Stimulated activated CD4-positive, alpha-beta T cell treated with anti-CD3 and anti-CD28 coated beads, Interleukin-4, amount 100 ng/mL, for 48 hours (primary cell): ENCODE results near the gene PLLP.

Source experiments
- DNase-seq, 2 donors: peaks; one replicate each; pipeline ENCODE4 v3.0.0-alpha.2; 2020; ENCODE audit warnings: low read depth in 2 of 2

The PLLP gene

DNA sequence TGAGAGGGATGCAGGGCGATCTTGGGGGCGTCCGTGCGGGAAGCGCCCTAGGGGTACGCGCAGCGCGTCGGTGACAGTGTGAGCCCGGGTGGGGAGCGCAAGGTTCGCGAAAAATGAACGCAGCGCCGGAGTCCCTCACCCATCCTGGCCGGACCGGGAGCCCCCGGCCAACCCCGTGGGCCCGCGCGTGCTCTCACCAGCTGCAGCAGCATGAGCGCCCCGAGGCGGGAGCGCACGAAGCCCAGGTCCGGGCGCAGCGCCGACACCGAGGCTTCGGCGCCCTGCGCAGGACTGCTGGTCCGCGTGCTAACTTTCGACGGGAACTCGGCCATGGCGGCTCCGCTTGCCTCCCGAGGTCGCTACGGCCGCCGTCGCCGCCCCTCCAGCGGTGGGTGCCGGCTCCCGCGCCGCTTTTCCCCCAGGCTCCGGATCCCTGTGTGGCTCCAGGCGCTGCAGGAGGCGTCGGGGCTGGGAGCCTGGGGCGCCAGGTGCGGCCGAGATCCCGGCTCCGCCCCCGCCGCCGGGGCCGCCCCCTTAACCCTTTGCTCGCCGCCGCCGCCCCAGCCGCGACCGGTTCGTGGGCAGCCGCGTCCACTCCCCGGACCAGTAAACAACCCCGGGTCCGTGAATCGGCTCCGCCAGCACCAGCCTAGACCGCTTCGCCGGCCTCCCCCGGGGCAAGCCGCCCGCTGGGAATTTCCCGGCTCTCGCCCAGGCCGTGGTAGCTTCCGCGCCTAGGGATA, at the start of gene PLLP:
TSS of gene PLLP (minus strand) at position 464 of the 743 bp plus-strand sequence. CDS start at position 332, 132 bp downstream.
- no peak for DNase-seq

GRCh38 chr16:57333402-57333801, 48.9 kb upstream of the PLLP start:
- no peak for DNase-seq

GRCh38 chr16:57331355-57331754, 46.9 kb upstream of the PLLP start:
- DNase-seq = no peak

- no peak for DNase-seq
Observed at GRCh38 chr16:57329718-57330327, 45.4 kb upstream of the PLLP start.

- no peak for DNase-seq
Observed at GRCh38 chr16:57325458-57325857, 41.0 kb upstream of the PLLP start.

DNA sequence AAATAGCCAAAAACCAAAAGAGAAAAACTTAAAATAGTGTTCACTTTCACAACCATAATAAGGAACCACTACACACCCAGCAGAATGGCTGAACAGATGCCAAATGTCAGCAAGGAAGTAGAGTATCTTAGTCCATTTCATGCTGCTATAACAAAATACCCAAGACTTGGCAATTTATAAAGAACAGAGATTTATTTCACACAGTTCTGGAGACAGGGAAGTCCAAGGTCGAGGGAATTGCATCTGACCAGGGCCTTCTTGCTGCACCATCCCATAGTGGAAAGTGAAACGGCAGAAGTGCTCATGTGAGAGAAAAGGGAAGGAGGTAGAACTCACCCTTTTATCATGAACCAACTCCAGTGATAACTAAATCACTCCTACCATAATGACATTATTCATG, 40.3 kb upstream of the PLLP start:
- DNase-seq = no peak

DNA sequence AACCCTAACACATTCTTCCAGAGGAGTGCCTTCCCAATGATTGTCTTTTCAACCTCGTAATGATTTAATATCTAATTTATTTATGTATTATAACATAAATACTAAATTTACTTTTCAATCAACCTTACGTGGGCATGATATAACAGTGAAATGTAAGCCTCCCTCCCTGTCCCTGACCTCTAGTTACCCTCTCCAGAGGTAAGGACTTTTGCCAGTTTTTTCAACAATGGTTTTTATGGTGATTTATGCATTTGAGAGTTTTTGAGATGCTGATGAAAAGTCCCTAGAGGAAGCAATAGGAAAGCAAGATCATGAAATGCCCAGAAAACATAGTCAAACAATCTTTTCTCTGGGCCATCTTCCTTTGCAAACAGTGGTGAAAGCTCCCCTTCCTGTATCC, 35.2 kb upstream of the PLLP start:
- no peak for DNase-seq

DNA sequence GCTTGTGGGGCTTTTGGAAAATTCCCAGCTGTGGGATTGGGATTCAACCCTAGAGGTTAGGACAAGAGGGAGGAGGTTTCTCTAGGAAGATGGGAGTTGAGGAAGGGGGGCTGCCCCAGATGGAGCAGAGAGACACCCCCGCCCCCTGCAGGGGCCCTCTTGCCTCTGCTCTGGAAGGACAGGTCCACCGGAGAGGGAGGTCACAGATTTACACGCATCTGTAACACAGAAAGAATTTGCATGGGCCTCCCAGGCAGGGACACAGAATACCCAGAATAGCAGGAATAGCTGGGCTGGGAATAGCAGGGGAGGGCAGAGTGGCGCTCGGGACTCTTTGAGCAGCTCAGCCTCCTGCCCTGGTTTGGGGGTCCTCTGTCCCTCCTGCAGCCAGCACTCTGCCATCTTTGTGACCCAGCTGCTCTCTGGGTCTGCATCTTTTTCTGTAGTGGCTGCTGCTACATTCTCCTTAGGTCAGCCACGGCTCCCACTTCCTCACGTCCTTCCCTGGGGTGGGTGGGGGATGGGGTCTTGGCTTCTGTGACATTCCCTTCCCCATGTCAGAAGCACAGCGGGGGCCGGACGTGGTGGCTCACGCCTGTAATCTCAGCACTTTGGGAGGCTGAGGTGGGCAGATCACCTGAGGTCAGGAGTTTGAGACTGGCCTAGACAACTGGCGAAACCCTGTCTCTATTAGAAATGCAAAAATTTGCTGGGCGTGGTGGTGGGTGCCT, 33.9 kb upstream of the PLLP start:
- no peak for DNase-seq

DNA sequence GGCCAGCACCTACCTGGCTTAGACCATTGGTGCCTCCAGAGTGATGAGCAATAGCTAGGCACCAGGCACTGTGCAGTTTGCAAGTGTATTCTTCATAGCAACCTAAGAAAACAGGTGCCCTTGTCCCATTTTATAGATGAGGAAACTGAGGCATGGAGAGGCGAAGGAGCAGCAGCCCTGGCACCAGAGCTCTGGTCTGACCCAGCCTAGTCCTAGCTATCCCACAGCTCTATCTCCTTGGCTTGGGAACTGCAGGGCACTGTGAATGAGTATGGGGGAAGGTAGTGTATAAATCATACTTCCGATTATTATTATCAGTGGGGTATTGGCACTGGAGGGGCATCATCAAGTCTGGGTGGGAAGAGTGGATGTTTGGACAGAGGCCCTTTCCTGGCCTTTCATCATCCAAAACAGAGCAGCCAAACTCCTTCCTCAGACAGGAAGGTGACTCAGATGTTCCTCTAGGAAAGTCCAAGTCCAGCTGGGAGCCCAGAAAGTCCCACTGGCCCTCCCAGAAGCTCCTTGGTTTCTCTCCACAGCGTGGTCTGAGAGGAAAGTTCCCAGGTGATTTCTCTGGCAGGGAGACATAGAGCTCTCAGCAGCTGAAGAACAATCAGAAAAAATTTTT, 32.0 kb upstream of the PLLP start:
- DNase-seq = no peak

DNA sequence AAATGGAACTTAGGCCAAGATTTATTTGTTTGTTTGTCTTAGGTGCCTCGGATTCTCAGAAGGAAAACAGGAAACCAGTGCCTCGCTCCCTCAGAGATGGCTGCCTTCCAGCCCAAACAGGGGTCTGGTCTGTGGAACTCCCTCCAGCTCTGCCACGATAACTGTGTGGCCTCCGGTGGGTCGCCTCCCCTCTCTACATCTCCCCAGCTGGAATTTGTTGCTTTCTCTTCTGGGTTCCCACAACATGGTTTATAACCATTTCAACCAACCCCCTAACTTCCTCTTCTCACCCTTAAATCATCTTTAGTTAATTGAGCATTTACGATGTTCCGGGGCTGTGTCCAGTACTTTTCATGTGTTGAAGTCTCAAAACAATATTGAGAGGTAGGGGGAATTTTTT, 30.9 kb upstream of the PLLP start:
- DNase-seq = no peak

DNA sequence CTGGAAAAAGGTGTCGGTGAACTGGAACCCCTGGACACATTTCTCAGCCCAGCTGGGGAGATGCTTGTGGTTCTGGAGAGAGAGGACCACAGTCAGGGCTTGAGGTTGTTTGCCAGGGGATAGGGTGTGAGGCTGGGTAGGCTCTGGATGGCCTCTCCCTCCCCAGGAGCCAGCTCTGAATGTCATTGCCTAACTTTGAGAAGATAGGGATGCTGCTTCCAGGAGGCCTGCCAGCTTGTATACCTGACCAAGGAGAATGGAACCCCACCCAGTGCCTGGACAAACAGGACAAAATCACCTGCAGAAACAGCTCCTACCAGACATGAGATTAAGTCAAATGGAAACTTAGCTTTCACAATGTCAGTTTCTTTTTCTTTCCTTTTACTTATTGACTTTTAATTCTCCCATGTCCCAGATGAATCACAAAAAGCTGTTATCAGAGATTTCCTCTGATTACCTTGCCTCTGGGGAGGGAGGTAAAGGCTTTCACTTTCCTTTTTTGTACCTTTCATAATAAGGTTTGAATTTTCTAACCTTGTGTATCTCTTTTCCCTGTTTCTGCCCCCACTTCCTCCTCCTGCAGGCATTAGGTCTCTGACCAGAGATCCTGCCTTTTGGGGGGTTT, 29.8 kb upstream of the PLLP start:
- no peak for DNase-seq

DNA sequence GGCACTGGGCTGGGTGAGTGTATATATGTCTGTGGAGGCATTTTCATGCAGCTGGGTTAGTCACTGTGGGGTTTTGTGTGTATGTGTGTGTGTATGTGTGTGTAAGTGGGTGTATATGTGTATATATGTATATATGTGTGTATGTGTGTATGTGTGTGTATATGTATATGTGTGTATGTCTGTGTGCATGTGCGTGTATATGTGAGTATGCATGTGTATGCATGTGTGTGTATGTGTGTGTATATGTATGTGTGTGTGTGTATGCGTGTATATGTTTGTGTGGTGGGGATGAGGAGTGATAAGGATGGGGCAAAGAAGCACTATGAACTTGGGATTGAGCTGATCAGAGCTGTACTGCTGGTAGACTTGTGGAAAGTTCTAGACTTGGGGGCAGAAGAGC, 29.0 kb upstream of the PLLP start:
- DNase-seq = no peak

DNA sequence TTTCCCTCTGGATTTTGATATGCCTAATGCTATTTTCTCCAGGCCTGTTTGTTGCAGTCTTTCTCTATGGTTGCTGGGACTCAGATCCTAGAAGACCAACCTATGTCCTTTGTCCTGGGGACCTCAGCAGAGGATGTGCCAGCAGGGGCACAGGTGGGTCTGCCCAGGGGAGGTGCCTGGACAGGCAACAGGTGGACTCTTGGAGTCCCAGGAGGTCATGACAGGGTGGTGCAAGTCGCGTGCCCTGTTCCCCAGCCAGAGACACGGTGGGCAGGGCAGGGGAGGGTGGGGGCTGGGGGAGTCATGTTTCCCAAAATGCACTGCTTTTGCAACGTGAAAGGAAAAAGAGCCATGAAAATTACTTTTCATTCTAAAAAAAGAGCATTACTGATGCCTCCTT, 26.3 kb upstream of the PLLP start:
- no peak for DNase-seq

GRCh38 chr16:57308041-57308440, 23.6 kb upstream of the PLLP start:
- no peak for DNase-seq

GRCh38 chr16:57307365-57307764, 22.9 kb upstream of the PLLP start:
- no peak for DNase-seq

GRCh38 chr16:57306676-57307341, 22.3 kb upstream of the PLLP start:
- no peak for DNase-seq

DNA sequence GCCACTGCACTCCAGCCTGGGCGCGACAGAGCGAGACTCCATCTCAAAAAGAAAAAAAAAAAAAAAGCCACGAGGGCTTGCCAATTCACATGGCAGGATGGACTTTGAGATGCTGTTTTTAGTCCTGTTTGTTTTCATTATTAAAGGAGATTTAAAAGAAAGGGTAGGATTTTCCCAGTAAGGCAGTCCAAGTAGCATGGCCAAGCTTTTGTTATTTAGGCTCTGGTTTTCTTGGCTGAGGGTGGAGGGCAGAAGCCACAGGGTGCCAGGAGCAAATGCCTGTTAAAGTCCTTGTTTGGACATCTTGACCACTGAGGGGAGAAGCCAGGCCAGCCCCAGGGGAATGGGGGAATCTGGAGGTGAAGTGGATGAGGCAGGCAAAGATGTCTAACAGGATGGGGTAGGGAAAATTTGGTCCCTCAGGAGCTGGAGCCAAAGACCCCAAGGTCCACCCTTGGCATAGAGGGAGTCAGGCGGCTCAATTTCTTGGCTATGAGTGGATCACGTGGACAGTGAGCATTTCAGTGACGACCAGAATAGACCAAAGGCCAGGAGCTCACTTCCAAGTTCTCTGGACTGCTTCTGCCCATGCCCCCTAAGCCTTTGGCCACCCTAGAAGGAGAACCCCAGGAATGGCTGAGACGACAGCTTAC, 20.8 kb upstream of the PLLP start:
- DNase-seq = no peak

GRCh38 chr16:57304169-57305061, 19.9 kb upstream of the PLLP start:
- DNase-seq = no peak

- DNase-seq = no peak
Observed at GRCh38 chr16:57303910-57304168, 19.4 kb upstream of the PLLP start.
